Stimulated activated CD4-positive, alpha-beta T cell treated with anti-CD3 and anti-CD28 coated beads, Interleukin-1b, Interleukin-23, amount 100 ng/mL, for 24 hours (primary cell): Measurements from ENCODE around the gene PHLDB3.

Source experiments
- DNase-seq, 4 experiments: peaks; one replicate each; pipeline ENCODE4 v3.0.0-alpha.2; 2020; ENCODE audit warnings: low read depth in 4 of 4, low spot score in 1 of 4

Gene PHLDB3

GRCh38 chr19:43470288-43470687 lies 34.3 kb downstream of the PHLDB3 start:
- DNase-seq = peak in 3 of 4 experiments; percentile 16 to 39 (median 22)

- no peak for DNase-seq
These were observed 35.4 kb downstream of the PHLDB3 start for GRCh38 chr19:43469160-43469480.

GRCh38 chr19:43468354-43469159 lies 36.0 kb downstream of the PHLDB3 start:
- no peak for DNase-seq

GRCh38 chr19:43467730-43468129 lies 36.8 kb downstream of the PHLDB3 start:
- no peak for DNase-seq

GRCh38 chr19:43467276-43467675 lies 37.3 kb downstream of the PHLDB3 start:
- no peak for DNase-seq

GRCh38 chr19:43466793-43467192 lies 37.8 kb downstream of the PHLDB3 start:
- DNase-seq = no peak

GRCh38 chr19:43465468-43466120 lies 39.0 kb downstream of the PHLDB3 start, which contains the start of gene LYPD3:
LYPD3 (minus strand) TSS chr19:43465608; CDS start chr19:43465571, 37 bp downstream.
- no peak for DNase-seq

GRCh38 chr19:43464134-43464775 lies 40.3 kb downstream of the PHLDB3 start:
- DNase-seq = peak; percentile 38 to 69 (median 50)

- peak; percentile 99 to 100 (median 99) for DNase-seq
These were observed 41.0 kb downstream of the PHLDB3 start for GRCh38 chr19:43463381-43464133.

GRCh38 chr19:43462785-43463380 lies 41.7 kb downstream of the PHLDB3 start:
- DNase-seq = no peak

GRCh38 chr19:43462383-43462782 lies 42.2 kb downstream of the PHLDB3 start:
- DNase-seq = no peak

GRCh38 chr19:43461303-43461702 lies 43.2 kb downstream of the PHLDB3 start:
- DNase-seq = no peak

- DNase-seq = no peak
These were observed 44.1 kb downstream of the PHLDB3 start for GRCh38 chr19:43460362-43461016.

- DNase-seq = no peak
These were observed 46.7 kb downstream of the PHLDB3 start for GRCh38 chr19:43457809-43458208.

- no peak for DNase-seq
These were observed 49.0 kb downstream of the PHLDB3 start for GRCh38 chr19:43455321-43456113.

GRCh38 chr19:43454031-43454430 lies 50.5 kb downstream of the PHLDB3 start:
- DNase-seq = no peak

GRCh38 chr19:43452582-43452981 lies 52.0 kb downstream of the PHLDB3 start:
- DNase-seq = no peak

GRCh38 chr19:43450545-43450997 lies 54.0 kb downstream of the PHLDB3 start:
- DNase-seq = no peak

GRCh38 chr19:43447655-43448054 lies 56.9 kb downstream of the PHLDB3 start:
- no peak for DNase-seq
